Stimulated activated CD8-positive, alpha-beta memory T cell treated with anti-CD3 and anti-CD28 coated beads, Interleukin-7, amount 100 ng/mL, for 4 hours (primary cell): Measurements from ENCODE around the gene GRIK5.
"Not testable (repeated sequence)": the region's sequence is repeated elsewhere in the genome, so short reads cannot be mapped to it uniquely, and the experiment has no call there.

Experiments
- DNase-seq, 2 donors: peaks; one replicate each; pipeline ENCODE4 v3.0.0-alpha.2; 2020; ENCODE audit warnings: low read depth in 2 of 2

Gene GRIK5

GRCh38 chr19:42069619-42070351 is at the start of gene GRIK5:
GRIK5 (minus strand) TSS chr19:42070206; CDS start chr19:42065770, 4,436 bp downstream.
- no peak for DNase-seq

DNA sequence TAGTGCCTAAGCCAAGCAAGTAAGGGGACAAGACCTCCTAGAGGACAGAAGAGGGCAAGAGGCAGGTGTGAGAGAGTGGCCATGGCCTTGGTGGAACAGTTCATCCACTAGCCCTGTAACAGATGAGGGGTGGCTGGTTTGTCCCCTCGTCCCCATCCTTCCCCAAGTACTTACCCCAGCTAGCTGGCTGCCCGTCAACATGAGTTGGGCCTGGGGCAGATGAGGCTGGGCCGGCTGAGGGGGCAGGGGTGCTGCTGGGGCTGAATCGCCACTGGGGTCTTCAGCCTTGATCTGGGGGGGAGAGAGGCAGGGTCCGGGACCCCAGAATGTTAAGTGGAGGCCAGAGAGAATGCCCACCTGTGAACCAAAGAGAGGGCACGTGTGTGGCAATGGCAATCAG is 47.1 kb upstream of the GRIK5 start:
- no peak for DNase-seq

GRCh38 chr19:42116308-42117075 is 46.5 kb upstream of the GRIK5 start:
- DNase-seq: no peak

- DNase-seq: no peak
Measured at GRCh38 chr19:42115705-42116104, 45.7 kb upstream of the GRIK5 start.

- DNase-seq: no peak
Measured at GRCh38 chr19:42115219-42115618, 45.2 kb upstream of the GRIK5 start.

DNA sequence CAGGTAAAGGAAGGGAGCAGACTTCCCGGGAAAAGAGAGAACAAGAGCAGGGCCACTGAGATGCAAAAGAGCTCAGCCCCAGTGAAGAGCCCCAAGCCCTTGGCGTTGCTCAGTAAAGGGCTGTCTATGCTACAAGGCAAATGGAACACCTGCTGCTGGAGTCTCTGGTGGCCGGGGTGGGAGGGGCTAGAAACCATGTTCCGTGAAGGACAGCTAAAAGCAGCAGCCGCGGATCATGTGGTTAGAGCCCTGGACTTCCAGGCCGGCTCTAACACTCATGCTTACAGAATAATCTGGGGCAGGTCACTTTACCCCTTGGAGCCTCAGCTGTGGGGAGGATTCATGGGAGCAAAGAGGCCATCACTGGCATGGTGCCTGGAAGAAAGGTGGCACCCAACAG is 44.4 kb upstream of the GRIK5 start:
- DNase-seq: no peak

GRCh38 chr19:42113641-42114348 is 43.8 kb upstream of the GRIK5 start:
- DNase-seq: no peak

- no peak for DNase-seq
Measured at GRCh38 chr19:42111811-42112210, 41.8 kb upstream of the GRIK5 start.

- no peak for DNase-seq
Measured at GRCh38 chr19:42111384-42111783, 41.4 kb upstream of the GRIK5 start.

DNA sequence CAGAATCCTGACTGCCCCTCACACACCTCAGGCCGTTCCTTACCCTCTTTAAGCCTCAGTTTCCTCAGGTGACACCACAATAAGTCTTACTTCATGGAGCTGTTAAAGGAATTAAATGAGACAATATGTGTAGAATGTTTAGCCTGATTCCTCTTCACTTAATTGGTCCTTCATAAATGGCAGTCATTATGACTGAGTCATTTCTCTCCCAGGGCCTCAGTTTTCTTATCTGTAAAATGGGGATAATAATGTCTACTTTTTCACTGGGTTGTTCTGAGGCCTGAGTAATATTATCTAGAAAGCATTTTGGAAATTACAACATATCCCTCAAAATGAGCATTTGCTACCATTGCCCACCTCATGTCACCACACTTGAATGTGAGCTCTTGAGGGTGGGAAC is 40.7 kb upstream of the GRIK5 start:
- no peak for DNase-seq

- no peak for DNase-seq
Measured at GRCh38 chr19:42109896-42110295, 39.9 kb upstream of the GRIK5 start.

DNA sequence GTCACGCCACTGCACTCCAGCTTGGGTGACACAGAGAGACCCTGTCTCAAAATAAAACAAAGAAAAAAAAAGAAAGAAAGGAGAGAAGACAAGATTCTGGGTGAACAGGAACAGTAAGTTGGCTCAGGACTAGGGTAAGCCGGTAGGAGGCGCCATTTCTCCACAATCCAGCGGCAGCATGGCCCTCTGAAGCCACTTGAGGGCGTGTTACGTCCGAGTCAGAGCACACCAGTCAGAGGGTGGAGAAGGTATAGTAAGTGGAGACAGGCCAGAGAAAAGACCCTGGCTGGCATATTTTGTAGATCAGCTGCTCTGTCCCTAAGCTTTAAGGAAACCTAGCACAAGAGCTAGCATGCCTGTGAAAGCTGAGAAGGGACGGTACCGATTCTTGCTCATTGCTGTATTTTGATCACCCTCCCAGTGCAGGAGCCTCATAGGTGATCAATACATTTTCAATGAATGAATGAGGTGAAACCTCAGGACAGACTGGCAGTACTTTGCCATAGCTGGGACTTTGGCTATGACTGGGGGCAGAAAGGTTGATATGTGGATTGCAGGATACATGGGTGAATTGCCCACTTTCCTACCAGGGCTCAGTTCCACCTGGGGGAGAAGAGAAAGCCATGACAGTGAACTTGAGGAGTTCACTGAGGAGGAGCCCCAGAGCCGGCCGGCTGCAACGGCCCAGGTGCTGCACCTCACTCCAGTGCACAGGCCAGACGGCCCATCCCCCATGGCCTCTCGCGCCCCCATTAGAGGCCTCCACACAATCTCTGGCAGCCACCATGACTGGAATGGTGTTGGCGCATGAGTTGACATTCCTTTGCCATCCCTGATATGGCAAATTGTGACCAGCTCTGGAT is 38.8 kb upstream of the GRIK5 start:
- DNase-seq: peak; percentile 72 to 80

DNA sequence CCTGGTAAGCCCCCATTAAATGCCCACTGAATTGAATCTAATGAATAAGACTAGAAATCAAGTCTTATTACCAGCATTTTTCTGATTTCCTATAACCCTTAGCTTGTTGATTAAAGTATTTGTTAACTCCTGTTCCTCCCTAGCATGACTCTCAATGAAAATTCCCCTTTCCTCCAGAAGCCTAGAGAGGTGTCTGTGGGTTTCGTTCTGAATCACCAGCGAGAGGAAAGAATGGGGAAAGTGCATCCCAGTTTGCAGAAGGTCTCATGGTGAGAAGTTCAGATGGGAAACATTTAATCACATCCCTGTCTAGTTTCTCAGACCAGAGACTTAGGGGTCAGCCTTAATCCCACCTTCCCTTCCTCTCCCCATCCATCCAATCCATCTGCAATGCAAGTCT is 35.4 kb upstream of the GRIK5 start:
- DNase-seq: no peak

DNA sequence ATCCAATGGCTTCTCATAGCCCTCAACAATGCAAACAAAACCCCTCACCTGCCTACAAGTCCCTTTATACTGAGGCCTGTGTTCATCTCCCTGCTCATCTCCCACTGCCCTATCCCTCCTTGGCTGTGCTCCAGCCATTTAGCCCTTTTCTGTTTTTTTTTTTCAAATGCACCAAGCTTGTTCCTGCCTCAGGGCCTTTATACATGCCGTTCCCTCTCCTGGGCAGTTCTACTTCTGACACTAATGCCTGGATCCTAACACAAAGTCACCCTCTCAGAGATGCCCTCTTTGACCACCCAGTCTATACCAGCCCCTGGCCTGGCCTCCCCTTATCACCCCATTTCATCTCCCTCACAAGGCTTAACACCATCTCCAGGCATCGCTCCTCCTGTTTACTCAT is 32.9 kb upstream of the GRIK5 start:
- no peak for DNase-seq

DNA sequence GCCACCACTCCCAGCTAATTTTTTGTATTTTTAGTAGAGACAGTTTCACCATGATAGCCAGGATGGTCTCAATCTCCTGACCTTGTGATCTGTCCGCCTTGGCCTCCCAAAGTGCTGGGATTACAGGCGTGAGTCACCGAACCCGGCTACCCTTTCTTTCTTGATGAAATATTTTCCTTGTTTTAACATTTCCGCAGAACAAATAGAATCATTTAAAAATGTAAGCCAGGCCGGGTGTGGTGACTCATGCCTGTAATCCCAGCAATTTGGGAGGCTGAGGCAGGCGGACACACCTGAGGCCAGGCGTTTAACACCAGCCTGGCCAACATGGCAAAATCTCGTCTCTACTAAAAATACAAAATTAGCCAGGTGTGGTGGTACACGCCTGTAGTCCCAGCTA is 30.2 kb upstream of the GRIK5 start:
- DNase-seq: not testable (repeated sequence)

DNA sequence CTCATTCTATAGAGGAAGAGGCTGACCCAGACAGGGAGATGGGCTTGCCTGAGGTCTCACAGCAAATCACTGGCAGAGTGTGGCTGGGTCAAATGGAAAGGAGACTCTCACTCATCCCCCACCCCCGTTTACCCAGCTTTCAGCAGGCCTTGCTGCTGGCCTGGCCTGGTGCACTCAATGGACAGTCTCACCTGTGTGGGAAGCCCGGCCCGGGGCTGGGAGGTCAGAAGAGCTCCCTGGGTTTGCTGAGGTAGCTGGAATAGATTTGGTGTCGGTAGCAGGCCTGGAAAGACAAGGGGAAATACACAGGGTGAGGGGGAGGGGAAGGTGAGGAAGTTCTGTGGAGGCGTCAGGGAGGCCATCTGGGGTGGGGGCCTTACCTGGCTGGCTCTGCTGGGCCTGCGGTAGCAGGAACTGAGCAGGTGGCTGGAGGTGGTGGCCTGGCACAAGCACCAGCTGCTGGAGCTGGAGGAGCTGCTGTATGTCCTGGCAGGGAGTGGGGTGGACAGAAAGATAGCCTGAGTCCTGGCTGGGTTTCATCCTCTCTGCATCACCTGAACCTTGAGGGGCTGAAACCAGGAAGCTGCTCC is 29.4 kb upstream of the GRIK5 start:
- DNase-seq: no peak

- DNase-seq: no peak
Measured at GRCh38 chr19:42098781-42099180, 28.8 kb upstream of the GRIK5 start.

- DNase-seq: no peak
Measured at GRCh38 chr19:42097461-42097860, 27.5 kb upstream of the GRIK5 start.

GRCh38 chr19:42096255-42096837 is 26.3 kb upstream of the GRIK5 start:
- DNase-seq: no peak

DNA sequence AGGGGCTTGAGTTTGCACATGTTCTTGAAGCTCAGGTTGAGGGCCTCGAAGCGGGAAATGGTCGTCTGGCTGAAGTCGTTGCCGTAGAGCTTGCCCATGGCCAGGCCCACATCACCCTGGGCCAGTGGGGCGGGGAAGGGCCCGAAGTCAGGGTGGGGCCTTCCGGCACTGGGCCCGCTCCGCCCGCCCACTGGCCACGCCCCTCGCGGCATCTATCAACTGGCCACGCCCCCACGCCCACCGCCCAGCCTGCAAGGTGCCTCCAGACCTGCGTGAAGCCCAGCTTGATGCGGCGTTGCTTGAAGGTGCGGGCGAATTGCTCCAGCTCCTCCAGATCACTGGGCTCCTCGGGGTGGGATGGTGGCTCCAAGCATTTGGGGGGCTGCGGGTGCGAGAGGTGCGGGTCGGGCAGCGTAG is 25.8 kb upstream of the GRIK5 start:
- DNase-seq: no peak
